ENCODE measurements around the gene FANCD2OS.
"Not testable (repeated sequence)": the region's sequence is repeated elsewhere in the genome, so short reads cannot be mapped to it uniquely, and the experiment has no call there.

DNA sequence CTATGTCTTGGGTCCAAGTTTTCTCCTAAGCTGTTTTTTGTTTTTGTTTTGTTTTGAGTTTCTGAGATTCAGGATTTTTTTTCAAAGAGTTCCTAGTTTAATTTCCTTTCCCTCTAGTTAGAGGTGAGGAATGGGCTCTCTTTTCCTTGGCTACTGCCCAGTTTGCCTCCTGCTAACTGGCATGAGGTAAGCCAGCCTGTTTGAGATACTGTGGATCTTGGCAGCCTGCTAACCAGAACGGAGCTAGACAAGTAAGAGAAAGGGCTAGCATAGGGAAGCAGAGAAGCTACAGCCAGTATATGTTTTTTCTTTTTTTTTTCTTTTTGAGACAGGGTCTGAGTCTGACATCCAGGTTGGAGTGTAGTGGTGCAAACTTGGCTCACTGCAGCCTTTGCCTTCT is 17.3 kb downstream of the FANCD2OS start:
- TF ChIP-seq POLR2A (IDR thresholded peaks at IDR 0.05): not testable (repeated sequence)
- TF ChIP-seq, protein P1, sequence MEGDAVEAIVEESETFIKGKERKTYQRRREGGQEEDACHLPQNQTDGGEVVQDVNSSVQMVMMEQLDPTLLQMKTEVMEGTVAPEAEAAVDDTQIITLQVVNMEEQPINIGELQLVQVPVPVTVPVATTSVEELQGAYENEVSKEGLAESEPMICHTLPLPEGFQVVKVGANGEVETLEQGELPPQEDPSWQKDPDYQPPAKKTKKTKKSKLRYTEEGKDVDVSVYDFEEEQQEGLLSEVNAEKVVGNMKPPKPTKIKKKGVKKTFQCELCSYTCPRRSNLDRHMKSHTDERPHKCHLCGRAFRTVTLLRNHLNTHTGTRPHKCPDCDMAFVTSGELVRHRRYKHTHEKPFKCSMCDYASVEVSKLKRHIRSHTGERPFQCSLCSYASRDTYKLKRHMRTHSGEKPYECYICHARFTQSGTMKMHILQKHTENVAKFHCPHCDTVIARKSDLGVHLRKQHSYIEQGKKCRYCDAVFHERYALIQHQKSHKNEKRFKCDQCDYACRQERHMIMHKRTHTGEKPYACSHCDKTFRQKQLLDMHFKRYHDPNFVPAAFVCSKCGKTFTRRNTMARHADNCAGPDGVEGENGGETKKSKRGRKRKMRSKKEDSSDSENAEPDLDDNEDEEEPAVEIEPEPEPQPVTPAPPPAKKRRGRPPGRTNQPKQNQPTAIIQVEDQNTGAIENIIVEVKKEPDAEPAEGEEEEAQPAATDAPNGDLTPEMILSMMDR (IDR thresholded peaks at IDR 0.05 in 8 of 11, conservative IDR thresholded peaks at IDR 0.05 in 3 of 11): not testable (repeated sequence)

All from spleen (tissue), 7 donors.